Common myeloid progenitor, CD34-positive (primary cell): ENCODE results near the gene KCNA3.

Source experiments
- CTCF ChIA-PET: fragments of 350-600 bp; sonication (Branson Sonifier 250); formaldehyde crosslinking; loops from one replicate; lab custom pipeline; 2021; ENCODE audit warnings: antibody characterized with exemption; lab: Charles Lee
- POLR2A ChIA-PET: fragments of 350-600 bp; sonication (Branson Sonifier 250); formaldehyde crosslinking; loops from one replicate; lab custom pipeline; 2021; ENCODE audit warnings: antibody characterized with exemption; lab: Charles Lee
- DNase-seq, 3 donors: peaks; one replicate each; pipeline versions ENCODE4 v3.0.0 to v3.0.0-alpha.2; 2013
- H3K27ac ChIP-seq, 2 experiments: 1 replicate in 1 of 2; 2 replicates in 1 of 2; pipeline ENCODE4 v1.7.0; 2013; ENCODE audit warnings: inconsistent platforms in 2 of 2, low read length in 2 of 2, mild to moderate bottlenecking in 2 of 2, low read depth in 1 of 2, moderate library complexity in 1 of 2; ENCODE audit not compliant: severe bottlenecking in 2 of 2, insufficient read depth in 1 of 2, poor library complexity in 1 of 2
- H3K27me3 ChIP-seq, 5 experiments: replicated peaks in 2 of 5; 1 replicate in 3 of 5; 2 replicates in 2 of 5; pipeline versions ENCODE4 v1.6.1 to v1.7.0; 2013; ENCODE audit warnings: low read length in 4 of 5, mild to moderate bottlenecking in 2 of 5, moderate library complexity in 2 of 5, inconsistent platforms in 1 of 5; ENCODE audit not compliant: insufficient read depth in 5 of 5, control insufficient read depth in 4 of 5
- H3K36me3 ChIP-seq, 4 experiments: 1 replicate in 2 of 4; 2 replicates in 2 of 4; pipeline versions ENCODE4 v1.6.1 to v1.7.0; 2013; ENCODE audit warnings: low read length in 3 of 4, control low read depth in 1 of 4, mild to moderate bottlenecking in 1 of 4; ENCODE audit not compliant: control insufficient read depth in 4 of 4, insufficient read depth in 4 of 4
- H3K4me1 ChIP-seq, 4 experiments: 1 replicate in 3 of 4; 2 replicates in 1 of 4; pipeline versions ENCODE4 v1.6.1 to v1.7.1; 2013; ENCODE audit warnings: low read length in 3 of 4, mild to moderate bottlenecking in 3 of 4, control low read depth in 1 of 4, inconsistent platforms in 1 of 4, moderate library complexity in 1 of 4; ENCODE audit not compliant: control insufficient read depth in 4 of 4, insufficient read depth in 4 of 4; ENCODE audit errors: control extremely low read depth in 1 of 4
- H3K4me3 ChIP-seq, 7 experiments: 1 replicate in 4 of 7; 2 replicates in 3 of 7; pipeline versions ENCODE4 v1.5.1 to v1.7.0; 2013; ENCODE audit warnings: mild to moderate bottlenecking in 7 of 7, low read length in 6 of 7, moderate library complexity in 6 of 7, inconsistent platforms in 2 of 7, low read depth in 2 of 7, control low read depth in 1 of 7; ENCODE audit not compliant: insufficient read depth in 4 of 7, control insufficient read depth in 1 of 7; ENCODE audit errors: extremely low read depth in 1 of 7
- H3K9me3 ChIP-seq, 5 experiments: 1 replicate in 4 of 5; 2 replicates in 1 of 5; pipeline versions ENCODE4 v1.6.1 to v1.7.1; 2013; ENCODE audit warnings: low read length in 4 of 5, mild to moderate bottlenecking in 2 of 5, inconsistent platforms in 1 of 5, low read depth in 1 of 5, moderate library complexity in 1 of 5; ENCODE audit not compliant: control insufficient read depth in 4 of 5, insufficient read depth in 2 of 5; ENCODE audit errors: control extremely low read depth in 1 of 5
- WGBS: methylation state at CpG from one replicate; pipeline ENCODE4 v1.1.5; 2013; ENCODE audit not compliant: insufficient coverage; 5-methylcytosine and 5-hydroxymethylcytosine counted together

The KCNA3 gene

DNA sequence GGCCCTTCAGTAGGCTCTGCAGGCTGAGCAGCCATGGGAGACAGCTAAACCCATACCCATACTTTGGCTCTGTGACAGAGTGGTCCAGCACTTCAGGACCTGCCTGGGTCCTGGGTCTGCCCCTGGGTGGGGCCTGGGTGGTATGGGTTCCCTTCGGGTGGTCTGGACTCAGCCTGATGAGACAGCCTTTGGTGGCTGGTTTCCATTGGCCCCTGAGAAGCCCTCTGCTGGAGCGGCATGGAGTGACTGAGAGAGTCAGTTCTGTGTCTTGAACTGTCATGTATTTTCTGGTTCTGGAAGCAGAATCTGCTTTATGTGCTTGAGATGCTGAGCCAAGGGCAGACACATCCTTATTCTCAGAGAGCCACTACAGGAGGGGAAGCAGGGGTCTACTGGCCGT, 37.3 kb downstream of the KCNA3 start:
- H3K27me3 ChIP-seq: peaks cover 0 to 10% (median 0%) of the 10 kb centered on the region in 5 experiments
- peaks cover 0 to 2% (median 0%) of the 10 kb centered on the region in 5 experiments for H3K9me3 ChIP-seq
- CTCF ChIA-PET: interaction anchor here (1.0 to 4.3 kb wide), 5 partner anchors 9 to 127 kb away, joined by 3 to 32 read pairs (median 6); no protein-coding TSS in a partner anchor
- no peaks in the 10 kb centered on the region for H3K36me3 ChIP-seq
- H3K4me1 ChIP-seq: peaks cover 0 to 3% (median 1%) of the 10 kb centered on the region in 4 experiments
- POLR2A ChIA-PET: no interaction called here
- 100% methylated on average over 2 of the region's 3 CpGs for WGBS
- H3K27ac ChIP-seq: no peak overlapping the region
- no peak overlapping the region for H3K4me3 ChIP-seq
- DNase-seq: no peak

DNA sequence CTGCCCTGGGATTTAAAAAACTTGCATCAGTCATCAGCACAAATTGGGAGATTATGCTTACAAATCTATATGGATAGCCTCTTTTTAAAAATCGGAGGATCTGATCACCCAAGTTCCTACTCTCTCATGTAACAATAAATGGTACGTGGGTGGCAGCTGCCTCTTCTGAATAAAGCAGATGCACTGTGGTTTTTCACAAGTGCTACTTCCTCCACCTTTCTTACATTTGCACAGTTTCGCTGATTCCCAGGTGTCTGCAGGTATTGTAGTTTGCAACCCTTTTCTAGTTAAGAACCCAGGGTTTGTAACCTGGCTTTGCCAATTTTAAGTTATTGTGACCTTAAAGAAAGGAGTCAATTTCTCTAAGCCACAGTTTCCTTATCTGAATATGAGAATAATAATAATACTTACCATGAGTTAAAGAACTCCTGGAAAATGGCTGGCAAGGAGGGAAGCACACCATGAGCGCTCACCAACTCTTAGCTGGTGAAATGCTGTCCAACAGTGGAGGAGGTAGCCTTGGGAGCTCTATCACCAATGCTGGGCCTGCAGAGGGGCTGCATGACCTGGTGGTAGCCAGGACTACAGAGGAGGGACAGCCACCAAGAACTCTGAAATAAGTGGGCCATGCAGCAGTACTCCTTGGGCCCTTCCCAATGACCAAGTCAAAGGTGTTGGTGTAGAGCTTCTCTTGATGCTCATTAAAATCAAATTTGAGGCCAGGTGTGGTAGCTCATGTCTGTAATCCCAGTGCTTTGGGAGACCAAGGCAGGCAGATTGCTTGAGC, 38.4 kb downstream of the KCNA3 start:
- CTCF ChIA-PET: interaction anchor here (1.2 to 4.3 kb wide), 4 partner anchors 34 to 129 kb away, joined by 3 to 32 read pairs (median 4); no protein-coding TSS in a partner anchor
- Histone ChIP-seq H3K9me3 (peaks cover 0 to 2% (median 0%) of the 10 kb centered on the region in 5 experiments), H3K27me3 (peaks cover 0 to 9% (median 0%) of the 10 kb centered on the region in 5 experiments), H3K27ac (no peak overlapping the region), H3K4me3 (no peak overlapping the region), H3K36me3 (no peaks in the 10 kb centered on the region), H3K4me1 (peaks cover 0 to 12% (median 6%) of the 10 kb centered on the region in 4 experiments)
- no peak for DNase-seq
- POLR2A ChIA-PET: no interaction called here
- WGBS: 71% methylated on average over 3 of the region's 4 CpGs

DNA sequence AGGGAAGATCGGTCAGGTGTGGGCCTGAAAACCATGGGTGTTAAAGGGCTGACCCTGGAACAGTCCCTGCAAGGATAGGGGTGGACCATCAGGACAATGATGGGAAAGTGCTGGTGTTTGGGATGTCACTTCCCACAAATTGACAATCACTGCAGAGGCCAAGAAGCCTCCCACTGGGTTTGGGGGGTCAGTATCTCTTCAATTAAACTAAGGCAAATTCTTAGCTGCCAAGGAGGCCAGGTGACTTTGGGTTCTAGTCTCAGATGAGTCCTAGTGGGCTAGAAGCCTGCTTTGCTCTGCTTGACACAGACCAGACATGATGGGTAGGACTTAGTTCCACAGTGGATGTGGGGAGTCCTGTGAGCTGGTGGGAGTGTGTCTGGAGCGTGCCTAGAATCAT, 39.3 kb downstream of the KCNA3 start:
- no peaks in the 10 kb centered on the region for H3K36me3 ChIP-seq
- DNase-seq: no peak
- 95% methylated on average over 2 of the region's 2 CpGs for WGBS
- no peak overlapping the region for H3K4me3 ChIP-seq
- H3K27me3 ChIP-seq: peaks cover 0 to 7% (median 0%) of the 10 kb centered on the region in 5 experiments
- POLR2A ChIA-PET: no interaction called here
- H3K4me1 ChIP-seq: peaks cover 0 to 19% (median 13%) of the 10 kb centered on the region in 4 experiments
- no peaks in the 10 kb centered on the region for H3K9me3 ChIP-seq
- CTCF ChIA-PET: interaction anchor here (0.7 to 7.7 kb wide), 9 partner anchors 8 to 148 kb away, joined by 3 to 69 read pairs (median 6); no protein-coding TSS in a partner anchor
- H3K27ac ChIP-seq: no peak overlapping the region

DNA sequence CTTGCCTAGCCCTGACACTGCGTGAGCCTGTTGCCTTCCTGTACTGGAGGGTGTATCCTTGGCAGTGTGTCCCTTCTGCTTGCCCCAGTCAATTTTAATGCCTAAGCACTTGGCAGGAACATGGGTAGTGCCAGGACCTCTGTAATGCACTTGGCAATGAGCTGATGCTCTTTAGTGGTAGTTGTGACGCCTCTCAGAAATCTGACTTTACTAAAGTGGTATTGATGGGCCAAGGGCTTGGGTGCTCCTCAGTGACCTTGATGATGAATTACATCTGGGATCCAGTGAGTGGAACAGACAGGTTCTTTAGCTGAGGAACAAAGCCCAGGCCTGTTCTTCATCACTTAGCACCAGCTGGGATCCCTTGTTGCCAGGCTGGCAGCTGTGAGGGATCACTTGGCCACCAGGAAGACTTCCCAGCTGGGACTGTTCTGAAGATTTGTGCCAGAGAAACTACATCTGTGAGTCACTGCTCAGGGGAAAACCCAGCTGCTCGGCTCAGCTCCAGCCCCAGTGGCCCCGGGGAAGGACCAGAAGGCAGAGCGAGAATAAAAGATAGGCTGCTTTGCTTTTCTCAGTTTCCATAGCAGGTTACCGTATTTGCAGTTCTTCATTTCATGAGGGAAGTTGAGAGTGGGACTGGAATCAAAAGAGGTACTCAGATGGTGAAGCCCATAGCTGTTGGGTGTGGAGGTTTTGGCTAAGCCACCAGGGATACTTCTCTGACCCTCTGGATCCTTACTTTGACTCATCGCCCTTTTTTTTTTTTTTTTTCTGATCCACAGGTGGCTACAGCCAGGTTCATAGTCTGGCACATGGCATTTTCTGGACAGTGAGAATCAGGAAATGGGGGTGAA, 40.1 kb downstream of the KCNA3 start:
- Histone ChIP-seq H3K27ac (no peak overlapping the region), H3K4me3 (no peak overlapping the region), H3K36me3 (no peaks in the 10 kb centered on the region), H3K27me3 (peaks cover 0 to 6% (median 0%) of the 10 kb centered on the region in 5 experiments), H3K9me3 (no peaks in the 10 kb centered on the region), H3K4me1 (peaks cover 0 to 19% (median 13%) of the 10 kb centered on the region in 4 experiments)
- POLR2A ChIA-PET: no interaction called here
- 93% methylated on average over 4 of the region's 7 CpGs for whole genome bisulfite sequencing
- CTCF ChIA-PET: interaction anchor here (0.6 to 7.7 kb wide), 13 partner anchors 9 to 156 kb away, joined by 3 to 69 read pairs (median 3); no protein-coding TSS in a partner anchor
- DNase-seq: no peak

DNA sequence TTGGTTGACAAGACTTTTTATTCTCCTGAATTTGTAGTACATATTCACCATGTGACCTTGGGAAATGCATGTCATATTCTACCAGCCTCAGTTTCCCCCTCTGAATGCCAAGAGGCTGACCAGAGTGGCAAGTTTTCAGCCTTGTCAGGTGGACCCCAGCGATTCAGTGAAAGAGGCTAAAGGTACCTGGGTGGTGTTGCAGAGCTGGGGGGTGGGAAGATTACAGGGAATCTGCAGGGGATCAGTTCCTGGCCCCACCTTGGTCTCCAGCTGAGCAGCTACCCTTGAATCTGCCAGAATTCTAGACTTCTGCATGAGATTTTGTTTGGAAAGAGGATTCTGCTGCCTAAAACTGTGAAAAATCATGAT, 40.7 kb downstream of the KCNA3 start:
- Histone ChIP-seq H3K4me3 (no peak overlapping the region), H3K27me3 (peaks cover 0 to 2% (median 0%) of the 10 kb centered on the region in 5 experiments), H3K9me3 (no peaks in the 10 kb centered on the region), H3K27ac (no peak overlapping the region), H3K36me3 (no peaks in the 10 kb centered on the region), H3K4me1 (peaks cover 0 to 19% (median 13%) of the 10 kb centered on the region in 4 experiments)
- WGBS: 86% methylated on average over 1 of the region's 1 CpG
- POLR2A ChIA-PET: no interaction called here
- no peak for DNase-seq
- CTCF ChIA-PET: interaction anchor here (1.0 to 7.7 kb wide), 9 partner anchors 9 to 150 kb away, joined by 3 to 69 read pairs (median 6); no protein-coding TSS in a partner anchor

DNA sequence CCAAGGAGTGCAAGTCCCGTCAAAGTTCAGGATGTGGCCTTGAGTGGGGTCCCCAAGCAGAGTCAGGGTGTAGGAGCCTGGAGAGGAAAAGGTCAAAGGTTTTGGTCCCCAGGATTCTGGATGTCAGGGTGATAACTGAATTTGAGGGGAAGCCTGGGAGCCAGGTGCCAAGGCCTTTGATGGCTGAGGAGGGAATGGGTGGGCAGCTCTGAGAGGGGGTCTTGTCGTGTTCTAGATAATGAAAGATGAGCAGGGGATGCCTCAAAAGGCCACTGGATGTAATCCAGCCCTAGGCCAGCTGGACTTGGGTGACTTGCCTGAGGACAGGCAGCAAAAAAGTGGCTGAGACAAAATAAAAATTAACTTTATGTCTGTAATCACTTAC, 41.1 kb downstream of the KCNA3 start:
- Histone ChIP-seq H3K36me3 (no peaks in the 10 kb centered on the region), H3K4me1 (peaks cover 0 to 19% (median 13%) of the 10 kb centered on the region in 4 experiments), H3K9me3 (no peaks in the 10 kb centered on the region), H3K27me3 (peaks cover 0 to 2% (median 0%) of the 10 kb centered on the region in 5 experiments), H3K4me3 (no peak overlapping the region), H3K27ac (no peak overlapping the region)
- ChIA-PET CTCF (interaction anchor here (1.6 to 7.7 kb wide), 4 partner anchors 10 to 150 kb away, joined by 6 to 69 read pairs (median 7); no protein-coding TSS in a partner anchor), POLR2A (no interaction called here)
- DNase-seq: no peak
- WGBS: 58% methylated on average over 2 of the region's 2 CpGs
